Stimulated activated CD8-positive, alpha-beta memory T cell treated with anti-CD3 and anti-CD28 coated beads, Interleukin-12 subunit alpha, Interleukin-12 subunit beta, amount 100 ng/mL, for 24 hours (primary cell): ENCODE measurements around the gene MAP4K4.

Experiments used
- DNase-seq: peaks from one replicate; pipeline ENCODE4 v3.0.0-alpha.2; 2020; ENCODE audit errors: extremely low read depth

The MAP4K4 gene

DNA sequence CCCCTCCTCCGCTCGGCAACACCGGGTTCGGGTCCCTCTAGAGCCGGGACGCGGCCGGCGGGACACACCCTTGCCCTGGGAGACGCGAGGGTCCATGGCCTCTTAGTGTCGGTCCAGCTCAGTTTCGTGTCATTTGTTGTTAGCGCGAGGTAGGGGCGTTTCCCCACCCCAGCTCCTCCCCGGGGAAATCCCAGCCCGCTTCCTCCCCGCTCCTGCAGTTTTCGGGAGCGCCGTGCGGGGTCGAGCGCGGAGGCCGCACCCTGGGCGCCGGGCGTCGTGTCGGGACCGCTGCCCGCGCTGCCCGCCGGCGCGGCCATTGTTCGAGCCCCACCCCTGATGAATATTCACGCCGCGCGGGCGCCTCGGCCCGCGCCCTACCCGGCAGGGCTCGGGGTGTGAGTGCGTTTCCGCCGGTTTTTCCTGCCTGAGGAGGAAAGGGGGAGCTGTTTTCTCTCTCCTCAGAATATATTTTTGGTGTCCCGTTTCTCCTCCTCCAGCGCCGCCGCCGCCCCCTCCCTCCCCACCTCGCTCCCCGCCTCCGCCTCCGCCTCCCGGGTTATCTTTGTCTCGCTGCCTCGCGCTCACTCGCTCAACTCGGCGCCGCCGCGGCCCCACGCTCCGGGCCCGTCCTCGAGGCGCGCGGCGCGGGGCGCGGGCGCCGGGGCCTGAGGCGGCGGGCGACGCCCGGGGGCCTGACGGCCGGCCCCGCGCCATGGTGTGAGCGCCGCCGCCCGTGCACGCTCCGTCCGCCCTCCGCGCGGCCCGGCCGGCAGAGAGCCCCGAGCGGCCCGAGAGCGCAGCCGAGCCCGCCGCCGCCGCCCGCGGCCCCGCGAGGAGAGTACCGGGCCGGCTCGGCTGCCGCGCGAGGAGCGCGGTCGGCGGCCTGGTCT, at the start of gene MAP4K4:
Gene MAP4K4, plus strand, starts transcription at position 584 of the 890 bp plus-strand sequence. CDS start 374 bp downstream, outside the sequence.
- DNase-seq = peak; percentile 32

DNA sequence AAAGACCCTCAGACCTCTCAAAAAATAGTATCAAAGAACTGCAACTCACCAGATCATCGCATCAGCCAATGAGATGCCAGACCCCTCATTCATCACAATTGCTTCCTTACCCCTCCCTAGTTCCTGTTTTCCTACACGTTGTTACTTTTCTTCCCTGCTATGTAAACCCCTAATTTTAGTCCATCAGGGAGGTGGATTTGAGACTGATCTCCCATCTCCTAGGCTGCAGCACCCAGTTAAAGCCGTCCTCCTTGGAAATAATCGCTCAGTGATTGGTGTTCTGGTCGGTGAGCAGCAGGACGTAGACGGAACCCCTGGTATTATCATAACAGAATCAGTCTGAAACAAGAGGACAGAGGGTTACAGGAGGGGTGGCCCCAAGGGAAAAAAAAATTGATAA, 44.0 kb upstream of the MAP4K4 start:
- DNase-seq = no peak

DNA sequence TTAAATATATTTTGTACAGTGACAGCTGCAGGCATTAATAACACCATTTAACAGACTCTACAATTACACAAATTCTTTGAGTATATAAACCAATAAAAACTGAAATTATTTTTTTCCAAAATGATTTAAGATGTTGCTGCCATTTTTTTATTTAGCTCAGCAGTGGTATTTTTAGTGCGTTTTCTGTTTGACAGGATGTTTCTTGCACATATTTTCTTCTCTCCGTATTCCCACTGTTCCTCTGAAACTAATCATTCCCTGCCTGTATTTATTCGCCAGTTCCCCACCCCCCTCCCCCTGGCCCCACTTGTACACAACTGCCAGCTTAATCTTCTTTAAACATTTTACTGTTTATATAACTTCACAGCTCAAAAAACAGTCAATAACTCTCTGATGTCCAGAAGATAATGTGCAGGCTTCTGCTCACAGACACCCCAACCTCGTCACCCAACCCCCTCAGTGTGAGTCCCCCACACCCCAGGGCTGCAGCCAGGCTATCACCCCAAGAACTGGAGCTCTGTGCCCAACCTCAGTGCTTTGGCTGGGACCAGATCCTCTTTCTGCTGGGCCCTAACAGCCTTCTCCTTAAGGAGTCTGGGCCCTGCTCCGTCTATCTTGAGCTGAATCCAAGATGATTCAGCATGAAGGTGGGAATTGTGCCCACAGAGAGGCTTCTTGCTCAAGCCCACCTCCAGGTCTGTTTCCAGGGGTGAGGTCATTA, 41.6 kb upstream of the MAP4K4 start:
- no peak for DNase-seq

DNA sequence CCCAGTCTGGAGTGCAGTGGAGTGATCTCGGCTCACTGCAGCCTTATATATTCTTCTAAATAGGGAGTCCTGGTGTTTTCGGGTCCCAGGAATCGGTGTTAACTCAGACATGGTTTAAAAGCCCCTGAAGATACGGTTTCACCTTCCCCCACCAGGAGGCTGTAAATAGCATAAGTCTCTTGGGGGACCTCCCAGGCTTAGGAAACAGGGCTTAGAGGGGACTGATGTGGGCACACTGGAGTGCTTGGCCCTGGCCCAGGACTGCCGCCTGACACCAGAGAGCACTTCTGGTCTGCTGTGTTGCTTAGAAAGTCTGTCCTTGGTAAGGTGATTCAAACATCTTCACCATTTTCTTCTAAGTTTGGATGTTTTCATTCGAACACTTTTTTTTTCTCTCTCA, 39.7 kb upstream of the MAP4K4 start:
- DNase-seq = no peak

DNA sequence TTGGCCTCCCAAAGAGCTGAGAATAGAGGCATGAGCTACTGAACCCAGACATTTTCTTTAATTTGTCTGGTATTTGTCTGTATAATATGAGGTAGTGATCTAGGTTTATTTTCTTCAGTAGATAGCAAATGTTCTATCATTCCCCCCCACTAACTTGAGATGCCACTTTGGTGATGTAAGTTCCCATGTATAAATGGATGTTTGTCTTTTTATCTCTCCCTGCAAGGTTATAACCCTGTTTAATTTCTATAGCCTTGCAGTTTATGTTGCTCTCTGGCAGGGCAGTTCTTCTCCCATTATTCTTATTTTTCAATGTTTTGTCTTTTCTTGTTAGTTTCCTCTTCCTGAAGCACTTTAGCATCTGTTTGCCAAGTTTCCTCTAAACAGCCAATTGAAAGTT, 39.1 kb upstream of the MAP4K4 start:
- no peak for DNase-seq

DNA sequence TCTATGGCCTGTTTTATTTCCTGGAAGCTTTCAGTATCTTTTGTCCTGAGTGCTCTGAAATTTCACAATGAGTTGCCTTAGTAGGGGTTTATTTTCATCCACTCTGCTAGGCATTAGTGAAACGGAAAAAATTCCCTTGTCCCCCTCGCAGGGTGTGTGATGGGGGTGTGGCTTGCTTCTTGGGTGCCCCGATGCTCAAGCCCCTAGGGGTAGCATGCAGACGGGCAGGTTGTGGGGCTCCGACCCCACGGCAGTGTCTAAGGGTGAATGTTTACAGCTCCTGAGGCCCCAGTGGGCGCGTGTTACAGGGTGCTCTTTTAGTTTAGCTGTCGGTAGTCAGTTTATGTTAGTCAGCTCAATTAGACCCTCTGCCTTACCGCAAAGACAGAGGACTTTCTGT, 32.2 kb upstream of the MAP4K4 start:
- no peak for DNase-seq

DNA sequence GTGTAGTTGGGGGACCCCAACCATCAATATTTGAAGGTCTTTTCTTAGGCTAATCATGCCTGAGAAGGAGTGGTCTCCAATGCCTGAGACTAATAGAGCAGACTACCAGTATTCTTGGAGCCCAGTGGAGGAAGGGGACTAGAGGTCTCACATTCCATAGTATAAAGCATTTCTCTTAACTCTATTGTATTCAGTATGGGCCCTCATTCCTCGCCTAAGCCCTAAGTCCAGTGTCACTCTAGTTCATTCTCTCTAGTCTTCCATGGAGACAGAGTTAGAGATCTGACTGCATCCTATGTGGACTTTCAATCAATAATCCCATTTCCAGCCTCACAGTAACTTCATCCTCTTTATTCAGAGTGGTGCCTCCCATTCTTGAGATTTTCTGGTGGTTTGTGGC, 29.7 kb upstream of the MAP4K4 start:
- no peak for DNase-seq

DNA sequence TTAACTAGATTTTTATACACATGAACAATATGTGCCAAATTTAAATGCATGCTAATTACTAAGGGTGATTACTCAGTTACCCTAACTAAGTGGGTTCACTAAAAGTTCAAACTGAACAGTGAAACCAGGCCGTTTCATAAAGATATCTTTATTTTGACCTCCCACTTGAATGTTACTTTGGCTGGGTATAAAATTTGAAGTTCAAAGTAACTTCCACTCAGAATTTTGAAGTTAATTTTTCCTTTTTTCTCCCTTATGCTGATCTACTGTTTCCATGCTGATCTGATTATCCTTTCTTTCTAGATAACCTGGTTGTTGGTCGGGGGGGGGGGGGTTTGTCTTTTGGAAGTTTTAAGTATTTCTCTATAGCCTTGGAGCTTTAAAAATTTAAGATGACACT, 25.5 kb upstream of the MAP4K4 start:
- no peak for DNase-seq

DNA sequence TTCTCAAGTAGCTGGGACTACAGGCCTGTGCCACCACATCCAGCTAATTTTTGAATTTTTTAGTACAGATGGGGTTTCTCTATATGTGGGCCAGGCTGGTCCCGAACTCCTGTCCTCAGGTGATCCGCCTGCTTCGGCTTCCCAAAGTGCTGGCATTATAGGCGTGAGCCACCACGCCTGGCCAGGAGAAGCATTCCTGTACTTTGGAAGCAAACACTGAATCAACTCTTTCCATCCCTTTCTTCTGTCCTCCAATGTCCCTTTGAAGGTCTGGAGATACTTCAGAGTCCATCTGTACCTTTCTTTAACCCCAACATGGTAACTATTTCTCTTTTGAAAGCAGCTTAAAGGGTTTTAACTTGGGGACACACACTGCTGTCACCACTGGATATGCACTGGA, 23.6 kb upstream of the MAP4K4 start:
- DNase-seq = no peak

DNA sequence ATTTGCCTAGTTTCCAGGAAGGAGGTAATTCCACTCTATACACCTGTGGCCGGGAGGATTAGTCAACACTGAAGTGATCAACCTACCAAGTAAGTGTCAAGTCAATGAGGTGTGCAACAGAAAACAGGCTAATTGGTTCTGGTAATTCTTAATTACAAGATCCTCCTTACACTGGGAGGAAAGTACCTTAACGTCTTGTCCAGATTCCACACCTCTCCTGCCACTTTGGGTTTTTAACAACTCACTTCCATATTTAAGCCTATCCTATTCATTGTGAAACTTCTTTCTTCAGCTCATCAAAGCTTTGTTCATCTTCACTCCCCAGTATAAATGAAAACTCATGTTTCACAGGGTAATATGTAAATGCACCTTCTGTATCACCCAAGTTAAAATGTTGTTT, 22.0 kb upstream of the MAP4K4 start:
- no peak for DNase-seq

DNA sequence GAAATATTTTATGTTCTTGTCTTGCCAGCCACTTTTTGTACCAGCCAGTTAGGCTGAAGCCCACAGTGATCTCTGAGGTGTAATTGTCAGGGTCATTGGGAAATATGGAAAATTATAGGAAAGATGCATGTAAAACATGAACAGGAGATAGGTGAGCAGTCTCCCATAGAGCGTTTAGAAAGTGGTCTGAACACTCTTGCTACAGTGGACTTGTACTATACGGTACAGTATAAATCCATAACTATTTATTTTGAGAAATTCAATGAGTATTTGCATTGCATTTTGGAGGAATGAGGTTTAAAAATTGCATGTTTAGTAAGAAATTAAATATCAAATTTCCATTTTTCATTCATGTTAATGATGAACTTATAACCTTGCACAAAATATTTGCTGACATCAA, 20.8 kb upstream of the MAP4K4 start:
- no peak for DNase-seq

DNA sequence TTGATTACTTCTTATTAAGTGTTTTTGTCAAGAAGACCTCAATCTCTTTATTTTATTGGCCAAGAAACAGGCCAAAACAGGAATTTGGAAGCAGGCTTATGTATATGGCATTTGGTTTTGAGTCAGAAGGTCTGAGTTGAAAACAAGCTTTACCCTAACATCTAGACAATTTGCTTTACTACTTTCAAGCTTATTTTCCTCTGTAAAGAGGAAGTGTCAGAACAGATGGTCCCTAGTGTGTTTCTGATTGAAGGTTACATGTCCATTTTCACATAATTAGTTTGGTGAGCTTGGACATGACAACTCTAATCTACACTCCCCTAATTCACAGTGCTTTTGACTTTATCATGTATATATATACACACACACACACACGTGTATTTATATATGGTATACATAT, 19.8 kb upstream of the MAP4K4 start:
- DNase-seq = no peak

DNA sequence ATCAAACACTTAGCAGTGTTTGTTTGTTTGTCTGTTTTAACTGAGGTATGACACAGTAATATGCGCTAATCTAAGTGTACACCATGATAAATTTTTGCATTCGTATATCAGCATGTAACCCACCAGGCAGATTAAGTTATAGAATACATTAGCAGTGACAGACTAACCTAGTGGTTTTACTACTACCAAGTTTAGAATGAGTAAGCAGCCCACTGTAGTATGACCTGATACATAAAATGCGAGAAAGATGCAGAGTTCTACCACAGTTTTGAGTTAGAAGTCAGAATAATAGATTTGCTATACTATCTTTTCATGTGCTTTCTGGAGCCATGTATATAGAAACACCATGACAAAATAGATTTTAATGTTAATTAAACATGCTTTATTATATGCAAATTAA, 19.1 kb upstream of the MAP4K4 start:
- no peak for DNase-seq

DNA sequence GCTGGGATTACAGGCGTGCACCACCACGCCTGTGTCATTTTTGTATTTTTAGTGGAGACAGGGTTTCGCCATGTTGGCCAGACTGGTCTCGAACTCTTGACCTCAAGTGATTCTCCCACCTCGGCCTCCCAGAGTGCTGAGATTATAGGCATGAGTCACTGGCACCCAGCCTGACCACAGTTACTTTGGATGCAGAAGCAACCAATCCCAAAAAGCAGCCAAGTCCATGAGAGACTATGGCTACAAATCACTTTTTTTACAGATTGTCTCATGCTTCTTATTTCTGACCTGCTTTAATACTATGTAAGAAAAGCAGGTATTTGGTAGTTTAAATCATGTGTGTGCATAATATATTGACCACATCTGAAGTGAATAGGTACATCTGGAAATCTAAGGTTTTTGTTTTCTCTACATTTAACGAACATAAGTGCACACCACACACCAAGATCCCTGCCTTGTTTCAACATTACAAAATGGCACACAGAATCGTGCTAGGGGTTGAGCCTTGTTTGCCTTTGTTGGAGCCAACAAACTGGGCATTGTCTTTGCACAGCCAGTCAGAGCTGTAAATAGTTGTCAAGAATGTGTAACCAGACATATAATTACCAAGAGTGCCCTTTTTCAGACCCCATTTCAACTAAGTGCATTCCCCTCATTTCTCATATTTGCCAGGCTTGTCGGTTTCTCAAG, 18.3 kb upstream of the MAP4K4 start:
- DNase-seq = no peak

DNA sequence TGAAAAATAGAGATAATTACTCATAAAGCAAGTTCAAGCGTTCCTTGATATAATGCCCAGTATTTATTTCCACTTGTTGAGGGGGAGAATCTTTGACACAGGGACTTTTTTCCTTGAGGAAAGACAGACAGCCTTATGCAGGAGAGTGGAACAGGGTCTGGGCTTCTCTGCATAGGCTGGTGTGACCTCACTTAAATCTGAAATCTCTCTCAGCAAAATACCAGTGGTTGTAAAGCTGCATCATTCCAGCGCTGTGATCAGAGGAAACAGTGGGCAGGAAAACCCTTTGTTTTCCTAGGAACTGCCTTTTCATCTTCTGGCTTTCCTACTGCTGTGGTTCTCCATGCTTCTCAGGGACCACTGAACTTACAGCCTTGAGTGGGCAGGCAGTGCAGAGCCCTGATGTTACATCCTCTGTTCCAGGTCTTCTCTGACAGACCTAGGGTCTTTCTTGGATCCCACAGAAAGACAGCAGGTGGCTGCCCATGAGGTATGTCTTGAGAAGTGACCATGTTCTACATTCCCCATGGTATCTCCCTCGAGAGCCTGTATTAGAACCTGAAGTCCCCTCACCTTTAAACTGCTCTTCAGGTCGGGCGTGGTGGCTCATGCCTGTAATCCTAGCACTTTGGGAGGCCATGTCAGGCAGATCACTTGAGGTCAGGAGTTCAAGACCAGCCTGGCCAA, 17.6 kb upstream of the MAP4K4 start:
- DNase-seq = no peak

DNA sequence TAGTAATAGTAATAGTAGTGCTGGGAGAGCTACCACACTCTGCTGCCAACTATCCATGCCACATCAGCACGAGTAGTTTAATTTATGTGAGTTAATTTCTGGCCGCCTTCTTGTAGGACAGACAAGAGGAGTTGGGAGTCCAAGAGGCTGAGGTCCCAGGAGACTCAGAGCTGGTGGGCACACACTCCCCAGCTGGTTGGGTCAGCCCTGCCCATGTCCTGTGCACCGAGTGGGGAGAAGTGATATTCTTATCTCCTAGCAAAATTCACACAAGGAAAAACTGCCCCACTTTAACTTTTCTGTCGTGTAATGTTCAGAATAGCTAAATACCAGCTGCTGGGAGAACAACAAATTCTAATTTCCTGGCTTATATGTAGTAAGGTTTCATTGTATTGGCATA, 15.2 kb upstream of the MAP4K4 start:
- no peak for DNase-seq

DNA sequence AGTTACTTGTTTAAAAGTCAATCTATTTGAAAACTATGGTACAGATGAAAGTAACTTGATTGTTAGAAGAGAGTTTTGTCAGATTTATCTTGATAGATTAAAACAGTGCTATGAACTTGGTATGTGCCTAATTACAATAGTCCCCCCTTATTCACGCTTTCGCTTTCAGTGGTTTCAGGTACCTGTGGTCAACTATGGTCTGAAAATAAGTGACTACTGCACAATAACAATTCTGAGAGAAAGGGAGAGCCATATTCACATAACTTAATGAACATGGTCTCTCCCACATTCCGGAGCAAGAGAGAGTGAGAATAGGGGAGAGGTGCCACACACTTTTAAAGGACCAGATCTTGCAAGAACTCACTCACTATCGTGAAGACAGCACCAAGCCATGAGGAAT, 13.2 kb upstream of the MAP4K4 start:
- DNase-seq = no peak

DNA sequence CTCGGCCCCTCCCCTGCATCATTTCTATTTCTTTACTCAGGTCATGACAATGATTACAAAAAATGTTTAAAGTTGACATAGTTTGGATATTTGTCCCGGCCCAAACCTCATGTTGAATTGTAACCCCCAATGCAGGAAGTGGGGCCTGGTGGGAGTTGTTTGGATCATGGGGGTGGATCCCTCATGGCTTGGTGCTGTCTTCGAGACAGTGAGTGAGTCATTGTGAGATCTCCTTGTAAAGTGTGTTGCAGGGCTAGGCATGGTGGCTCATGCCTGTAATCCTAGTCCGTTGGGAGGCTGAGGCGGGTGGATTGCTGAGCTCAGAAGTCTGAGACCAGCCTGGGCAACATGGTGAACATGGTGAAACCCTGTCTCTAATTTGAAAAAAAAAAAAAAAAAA, 9.2 kb upstream of the MAP4K4 start:
- no peak for DNase-seq

DNA sequence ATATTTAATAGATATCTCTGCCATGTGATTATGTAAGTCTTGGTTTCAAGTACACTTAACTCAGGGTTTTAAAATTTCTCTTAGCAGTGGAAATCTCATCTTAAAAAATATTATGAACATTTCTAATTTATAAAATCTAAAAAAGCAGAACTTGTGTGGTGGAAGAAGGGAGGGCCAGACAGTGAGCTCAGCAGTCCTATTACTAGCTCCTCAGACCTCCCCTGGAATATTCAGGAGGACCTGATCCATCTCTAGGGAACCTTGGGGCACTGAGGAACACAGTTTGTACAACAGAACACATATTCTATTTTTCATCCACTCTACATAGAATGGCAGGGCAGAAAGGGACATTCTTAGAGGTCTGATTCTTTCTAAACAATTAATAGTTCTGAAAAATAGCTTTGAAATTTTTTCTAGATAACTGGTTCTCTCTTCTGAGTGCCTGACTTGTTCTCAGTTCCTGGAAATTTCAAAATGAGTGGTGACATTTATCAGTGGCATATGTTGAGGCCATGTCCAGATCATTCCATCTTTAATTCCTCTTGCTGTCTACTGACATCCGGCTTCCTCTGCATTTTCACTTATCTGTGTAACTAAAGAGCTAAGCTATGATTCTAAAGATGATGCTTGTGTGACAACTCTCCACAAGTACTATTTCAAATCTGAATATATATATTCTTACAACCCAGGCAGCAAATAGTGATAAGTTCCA, 8.2 kb upstream of the MAP4K4 start:
- DNase-seq = no peak

DNA sequence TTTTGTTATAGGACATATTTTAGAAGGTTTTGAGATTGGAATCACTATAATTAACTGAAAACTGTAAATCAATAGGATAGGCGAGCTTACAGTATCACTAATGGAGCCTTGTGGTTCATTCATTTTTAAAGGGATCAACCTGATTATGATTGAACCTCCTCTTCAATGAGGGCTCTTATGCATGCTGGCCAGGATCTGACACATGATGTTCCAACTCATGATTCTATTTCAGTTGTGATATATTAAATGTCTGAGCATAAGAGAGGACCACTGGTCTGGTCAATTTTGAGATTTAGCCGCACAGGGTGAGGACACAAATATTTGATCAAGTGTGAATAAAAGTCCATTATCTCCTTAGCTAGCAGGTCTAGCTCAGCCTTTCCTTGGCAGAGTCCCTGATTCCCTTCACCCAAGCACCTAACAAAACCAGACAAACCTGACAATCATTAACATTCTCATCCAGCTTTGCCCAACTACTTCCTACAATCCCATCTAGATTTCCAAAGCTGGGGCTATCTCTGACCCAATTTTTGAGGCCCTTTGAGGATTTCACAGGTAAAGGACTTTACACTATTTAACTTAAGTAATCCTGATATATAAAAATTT, 6.9 kb upstream of the MAP4K4 start:
- DNase-seq = no peak

DNA sequence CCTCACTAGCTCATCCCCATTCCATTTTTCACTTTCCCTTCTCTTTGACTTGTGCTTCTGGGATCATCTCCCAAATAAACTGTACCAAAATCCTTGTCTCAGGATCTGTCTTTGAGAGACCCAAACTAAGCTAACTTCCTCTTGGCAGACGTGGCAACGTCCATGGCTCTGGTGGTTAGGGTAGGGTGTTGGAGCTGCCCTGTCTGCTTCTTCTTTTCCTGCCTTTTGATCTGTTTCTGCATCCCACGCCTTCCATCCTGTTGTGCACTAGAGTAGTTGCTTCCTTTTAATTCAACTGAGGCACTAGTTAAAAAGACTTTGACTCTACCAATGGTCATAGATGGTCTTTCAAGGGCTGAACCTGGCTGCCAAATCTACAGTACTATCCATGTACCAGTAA, 5.5 kb upstream of the MAP4K4 start:
- no peak for DNase-seq
